AG04450 (cell line): ENCODE data around the gene NPPB. TPM values are rescaled to one million over a fixed set of nuclear protein-coding genes. Genes with fewer than 3 reads are reported as not detected.

Experiments
- CTCF ChIA-PET: fragments of 300-600, 350-600 bp; formaldehyde crosslinking; extraction: SDS; loops from one replicate; lab custom pipeline; 2022; ENCODE audit warnings: antibody characterized with exemption, inconsistent platforms; lab: Charles Lee
- POLR2A ChIA-PET: fragments of 350-600 bp; formaldehyde crosslinking; extraction: SDS; loops from one replicate; lab custom pipeline; 2021; ENCODE audit warnings: antibody characterized with exemption, inconsistent platforms; lab: Yijun Ruan, JAX
- DNase-seq: peaks from one replicate; pipeline ENCODE4 v3.0.0-alpha.2; 2011; ENCODE audit warnings: low read depth, low spot score
- H3K27ac ChIP-seq: one replicate; pipeline ENCODE4 v1.5.1; 2012; ENCODE audit warnings: low read depth, low read length, control low read depth
- H3K27me3 ChIP-seq: one replicate; pipeline ENCODE4 v1.6.0; 2012; ENCODE audit warnings: low read length; ENCODE audit not compliant: control insufficient read depth, insufficient read depth
- H3K4me3 ChIP-seq: 2 replicates; pipeline ENCODE4 v1.5.1; 2011; ENCODE audit warnings: mild to moderate bottlenecking, low read depth, low read length, control low read depth
- H3K9me3 ChIP-seq: 2 replicates; pipeline ENCODE4 v1.5.1; 2012; ENCODE audit warnings: low read length; ENCODE audit not compliant: control insufficient read depth, insufficient read depth
- CTCF ChIP-seq: IDR thresholded peaks from 2 replicates; pipeline ENCODE4 v1.5.1; 2011; ENCODE audit warnings: low read depth, low read length, control low read depth, inconsistent platforms
- polyA plus RNA-seq: library from polyadenylated mRNA; depleted of rRNA; stranded (reverse); fragments of >200 nt; gene quantifications from 2 replicates; pipeline ENCODE4 v1.2.3, GENCODE V29; 2011

Gene NPPB
- polyA plus RNA-seq, 1 experiment = not detected

- DNase-seq = no peak
- Histone ChIP-seq H3K27ac (no peak overlapping the region), H3K9me3 (no peaks in the 10 kb centered on the region), H3K27me3 (peaks cover 30% of the 10 kb centered on the region), H3K4me3 (no peak overlapping the region)
- ChIA-PET POLR2A (no interaction called here), CTCF (interaction anchor here (1.6 kb wide), 1 partner anchor 20 kb away, joined by 3 read pairs; no protein-coding TSS in a partner anchor)
- TF ChIP-seq CTCF = no peak
Observed at GRCh38 chr1:11858158-11858557, 587 bp downstream of the NPPB start.

- CTCF ChIA-PET = interaction anchor here (1.6 kb wide), 1 partner anchor 19 kb away, joined by 3 read pairs; no protein-coding TSS in a partner anchor
- DNase-seq = no peak
- H3K9me3 ChIP-seq = no peaks in the 10 kb centered on the region
- H3K27ac ChIP-seq = no peak overlapping the region
- no peak overlapping the region for H3K4me3 ChIP-seq
- POLR2A ChIA-PET = no interaction called here
- peaks cover 32% of the 10 kb centered on the region for H3K27me3 ChIP-seq
- no peak for TF ChIP-seq CTCF
Observed at GRCh38 chr1:11857164-11857851, 1.4 kb downstream of the NPPB start.

- TF ChIP-seq CTCF = no peak
- Histone ChIP-seq H3K4me3 (no peak overlapping the region), H3K27me3 (peaks cover 30% of the 10 kb centered on the region), H3K9me3 (no peaks in the 10 kb centered on the region), H3K27ac (no peak overlapping the region)
- ChIA-PET CTCF (interaction anchor here (1.6 kb wide), 1 partner anchor 18 kb away, joined by 3 read pairs; no protein-coding TSS in a partner anchor), POLR2A (no interaction called here)
- DNase-seq = no peak
Observed at GRCh38 chr1:11856698-11857097, 2.0 kb downstream of the NPPB start.

- POLR2A ChIA-PET = no interaction called here
- CTCF ChIA-PET = no interaction called here
- H3K27ac ChIP-seq = no peak overlapping the region
- peaks cover 30% of the 10 kb centered on the region for H3K27me3 ChIP-seq
- TF ChIP-seq CTCF = no peak
- no peak for DNase-seq
- H3K9me3 ChIP-seq = no peaks in the 10 kb centered on the region
- H3K4me3 ChIP-seq = no peak overlapping the region
Observed at GRCh38 chr1:11855430-11855829, 3.3 kb downstream of the NPPB start.

- Histone ChIP-seq H3K27ac (no peak overlapping the region), H3K27me3 (peaks cover 27% of the 10 kb centered on the region), H3K4me3 (no peak overlapping the region), H3K9me3 (no peaks in the 10 kb centered on the region)
- POLR2A ChIA-PET = interaction anchor here (0.8 kb wide), 1 partner anchor 9 kb away, joined by 3 read pairs; no protein-coding TSS in a partner anchor
- no peak for DNase-seq
- CTCF ChIA-PET = no interaction called here
- TF ChIP-seq CTCF = no peak
Observed at GRCh38 chr1:11854519-11854918, 4.2 kb downstream of the NPPB start.
